ENCODE data around the gene KRTAP10-2.

GRCh38 chr21:44555200-44555875 lies 4.0 kb upstream of the KRTAP10-2 start:
- TF ChIP-seq CTCF (IDR thresholded peaks at IDR 0.05) (no peak), POLR2A (IDR thresholded peaks at IDR 0.05) (no peak)
